GM12875 (cell line): ENCODE results near the gene GUK1.
"Not testable (repeated sequence)": the region's sequence is repeated elsewhere in the genome, so short reads cannot be mapped to it uniquely, and the experiment has no call there.

Source experiments
- H3K4me3 ChIP-seq: one replicate; pipeline ENCODE4 v1.5.1; 2011; ENCODE audit warnings: low read depth, low read length, control low read depth
- TF ChIP-seq, protein P1 (sequence below): IDR thresholded peaks from 2 replicates; pipeline ENCODE4 v1.5.1; 2011; ENCODE audit warnings: low read depth, mild to moderate bottlenecking, control low read depth, inconsistent platforms, low read length, moderate library complexity, borderline replicate concordance; ENCODE audit not compliant: insufficient read depth

Gene GUK1

DNA sequence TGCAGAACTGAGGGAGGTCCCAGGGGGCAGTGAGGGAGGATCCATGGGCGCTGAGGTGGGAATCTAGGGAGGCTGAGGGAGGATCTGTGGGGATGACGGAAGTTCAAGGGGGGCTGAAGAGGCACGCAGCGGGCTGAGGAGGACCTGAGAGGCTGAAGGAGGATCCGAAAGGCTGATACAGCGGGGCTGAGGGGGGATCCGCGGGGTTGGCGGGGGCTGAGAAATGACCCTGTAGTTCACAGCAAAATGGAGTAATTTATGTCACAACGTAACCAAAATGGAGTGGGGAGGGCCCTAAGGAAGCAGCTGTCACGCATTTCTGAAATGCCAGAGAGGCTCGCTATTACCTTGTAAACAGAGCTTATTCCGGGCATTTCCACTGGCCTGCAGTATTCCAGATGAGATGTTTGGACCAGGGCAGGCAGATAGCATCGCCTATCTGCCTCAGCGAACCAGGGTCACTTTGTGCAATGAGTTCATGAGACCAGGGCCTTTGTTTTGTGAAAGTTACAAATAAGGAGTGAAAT, 30.1 kb upstream of the GUK1 start:
- peak overlapping the region; percentile 76 for H3K4me3 ChIP-seq
- TF ChIP-seq, protein P1, sequence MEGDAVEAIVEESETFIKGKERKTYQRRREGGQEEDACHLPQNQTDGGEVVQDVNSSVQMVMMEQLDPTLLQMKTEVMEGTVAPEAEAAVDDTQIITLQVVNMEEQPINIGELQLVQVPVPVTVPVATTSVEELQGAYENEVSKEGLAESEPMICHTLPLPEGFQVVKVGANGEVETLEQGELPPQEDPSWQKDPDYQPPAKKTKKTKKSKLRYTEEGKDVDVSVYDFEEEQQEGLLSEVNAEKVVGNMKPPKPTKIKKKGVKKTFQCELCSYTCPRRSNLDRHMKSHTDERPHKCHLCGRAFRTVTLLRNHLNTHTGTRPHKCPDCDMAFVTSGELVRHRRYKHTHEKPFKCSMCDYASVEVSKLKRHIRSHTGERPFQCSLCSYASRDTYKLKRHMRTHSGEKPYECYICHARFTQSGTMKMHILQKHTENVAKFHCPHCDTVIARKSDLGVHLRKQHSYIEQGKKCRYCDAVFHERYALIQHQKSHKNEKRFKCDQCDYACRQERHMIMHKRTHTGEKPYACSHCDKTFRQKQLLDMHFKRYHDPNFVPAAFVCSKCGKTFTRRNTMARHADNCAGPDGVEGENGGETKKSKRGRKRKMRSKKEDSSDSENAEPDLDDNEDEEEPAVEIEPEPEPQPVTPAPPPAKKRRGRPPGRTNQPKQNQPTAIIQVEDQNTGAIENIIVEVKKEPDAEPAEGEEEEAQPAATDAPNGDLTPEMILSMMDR = no peak

DNA sequence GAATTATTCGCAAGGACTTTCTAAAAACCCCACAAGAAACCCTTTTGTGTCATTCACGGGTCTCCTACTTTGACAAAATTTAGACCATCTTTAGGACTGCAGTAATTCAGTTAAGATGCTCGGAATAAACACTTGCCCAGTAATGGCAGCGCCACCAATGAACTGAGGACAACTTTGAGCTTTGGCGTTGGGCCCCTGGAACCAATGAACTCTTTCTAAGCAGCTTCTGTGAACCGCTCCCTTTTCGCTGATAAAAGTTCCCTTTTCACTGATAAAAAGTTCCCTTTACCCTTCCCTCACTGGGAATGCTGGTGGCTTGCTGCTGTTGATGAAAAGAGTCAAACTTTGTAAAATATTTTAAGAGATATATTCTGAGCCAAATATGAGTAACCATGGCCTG, 29.5 kb upstream of the GUK1 start:
- TF ChIP-seq, protein P1 = no peak
- no peak overlapping the region for H3K4me3 ChIP-seq

DNA sequence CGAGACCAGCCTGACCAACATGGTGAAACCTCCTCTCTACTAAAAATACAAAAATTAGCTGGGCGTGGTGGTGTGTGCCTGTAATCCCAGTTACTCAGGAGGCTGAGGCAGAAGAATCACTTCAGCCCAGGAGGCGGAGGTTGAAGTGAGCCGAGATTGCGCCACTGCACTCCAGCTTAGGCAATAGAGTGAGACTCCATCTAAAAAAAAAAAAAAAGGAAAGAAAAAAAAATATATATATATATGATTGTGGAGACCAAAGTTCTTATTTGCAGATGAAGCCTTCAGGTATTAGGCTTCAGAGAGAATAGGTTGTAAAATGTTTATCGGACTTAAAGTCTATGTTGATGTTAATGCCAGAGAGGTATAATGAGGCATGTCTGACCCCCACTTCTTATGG, 28.8 kb upstream of the GUK1 start:
- H3K4me3 ChIP-seq = not testable (repeated sequence)

DNA sequence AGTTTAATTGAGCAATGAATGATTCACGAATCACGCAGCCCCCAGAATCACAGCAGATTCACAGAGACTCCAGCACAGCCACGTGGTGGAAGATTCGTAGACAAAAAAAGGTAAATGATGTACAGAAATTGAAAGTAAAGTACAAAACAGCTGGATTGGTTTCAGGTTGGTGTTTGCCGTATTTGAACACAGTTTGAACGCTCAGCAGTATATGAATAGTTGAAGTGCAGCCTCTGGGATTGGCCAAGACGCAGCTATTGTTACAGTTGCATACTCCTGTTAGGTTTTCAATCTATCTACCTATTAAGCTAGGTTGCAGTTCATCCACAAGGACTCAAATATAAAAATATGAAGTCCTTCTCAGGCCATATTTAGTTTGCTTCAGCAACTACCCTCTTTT, 27.9 kb upstream of the GUK1 start:
- TF ChIP-seq, protein P1 = no peak
- no peak overlapping the region for H3K4me3 ChIP-seq

DNA sequence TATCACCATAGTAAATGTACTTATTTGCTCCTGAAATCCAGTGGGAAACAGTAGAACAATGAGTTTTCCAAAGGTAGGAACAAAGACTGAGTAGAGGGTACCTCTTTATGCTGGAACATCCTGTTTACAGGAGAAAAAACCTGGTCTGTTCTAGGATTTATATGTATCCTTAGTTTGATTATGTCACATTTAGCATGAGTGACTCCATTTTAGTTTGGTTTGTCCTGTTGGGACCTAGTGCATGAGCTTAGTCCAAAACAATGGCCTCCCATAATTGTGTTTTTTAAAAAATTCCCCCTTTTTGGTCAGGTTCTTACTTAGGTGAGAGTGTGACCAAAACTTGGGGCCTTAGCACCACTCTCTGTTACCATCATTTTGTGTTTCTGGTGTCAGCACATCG, 27.5 kb upstream of the GUK1 start:
- no peak overlapping the region for H3K4me3 ChIP-seq
- TF ChIP-seq, protein P1 = no peak

DNA sequence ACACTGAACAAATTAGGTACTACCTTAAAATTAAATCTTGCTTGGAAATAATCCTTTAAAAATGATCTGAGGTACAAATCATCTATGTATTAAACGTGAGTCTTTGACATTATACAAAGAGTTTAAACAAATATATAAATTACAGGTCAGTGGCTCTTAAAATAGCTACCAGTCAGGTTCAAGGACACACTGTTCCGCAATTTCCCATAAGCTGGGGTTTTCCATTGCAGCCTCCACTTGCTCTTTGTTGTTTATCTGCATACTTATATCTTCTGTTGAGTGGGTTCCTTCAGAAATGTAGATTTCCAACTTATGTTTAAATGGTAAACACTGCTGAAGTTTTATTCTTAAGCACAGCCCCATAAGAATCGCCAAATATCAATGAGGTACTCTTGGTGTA, 25.3 kb upstream of the GUK1 start:
- no peak overlapping the region for H3K4me3 ChIP-seq
- TF ChIP-seq, protein P1 = no peak

DNA sequence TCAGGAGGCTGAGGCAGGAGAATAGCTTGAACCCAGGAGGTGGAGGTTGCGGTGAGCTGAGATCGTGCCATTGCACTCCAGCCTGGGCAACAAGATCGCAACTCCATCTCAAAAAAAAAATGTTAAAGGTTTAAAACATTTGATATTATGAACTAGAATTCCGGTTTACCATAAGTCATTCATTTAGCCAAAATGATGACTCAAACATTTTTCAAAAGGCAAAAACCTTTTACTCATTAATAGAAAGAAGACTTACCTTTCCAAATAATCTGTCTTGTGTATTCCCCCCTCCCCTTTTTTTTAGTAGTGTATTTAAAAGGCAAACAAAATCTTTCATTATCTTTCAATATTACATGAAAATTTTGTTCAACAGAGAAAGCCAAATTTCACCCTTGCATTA, 22.7 kb upstream of the GUK1 start:
- TF ChIP-seq, protein P1 = no peak
- H3K4me3 ChIP-seq = no peak overlapping the region

DNA sequence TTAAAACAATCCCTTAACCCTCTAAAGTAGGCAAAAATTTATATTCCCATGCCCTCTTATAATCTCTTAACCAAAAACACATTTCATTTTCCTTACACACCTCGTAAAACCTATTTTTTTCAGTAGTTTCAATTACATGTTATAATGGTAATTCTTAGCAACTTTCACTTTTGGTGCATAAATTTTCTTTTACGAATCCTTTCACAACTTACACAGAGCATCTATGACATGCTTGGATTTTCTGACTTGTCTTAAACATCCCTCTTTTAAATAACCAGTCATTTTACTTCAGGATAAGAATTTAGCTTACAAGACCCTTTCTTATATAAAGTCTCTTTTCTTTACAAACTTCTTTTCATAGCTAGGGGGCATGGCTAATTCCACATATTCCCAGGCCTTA, 22.0 kb upstream of the GUK1 start:
- H3K4me3 ChIP-seq = no peak overlapping the region
- TF ChIP-seq, protein P1 = no peak
